Uterus (tissue), 4 donors: ENCODE results near the gene UTP11. TPM values are rescaled to one million over a fixed set of nuclear protein-coding genes. Genes with fewer than 3 reads are reported as not detected.

Experiments
- DNase-seq, 2 donors: peaks; one replicate each; pipeline ENCODE4 v3.0.0-alpha.2; 2019 to 2020
- H3K27ac ChIP-seq, 2 donors: fragments of 200-600 bp; sonication (generic); 1 replicate in 1 of 2; 2 replicates in 1 of 2; pipeline ENCODE4 v1.5.1; 2016 to 2018
- H3K27me3 ChIP-seq, 2 donors: fragments of 200-600 bp; sonication (generic); one replicate each; pipeline ENCODE4 v1.5.1; 2018 to 2019; ENCODE audit warnings: control low read depth in 1 of 2
- H3K36me3 ChIP-seq, 2 donors: fragments of 200-600 bp; sonication (generic); one replicate each; pipeline ENCODE4 v1.5.1; 2019; ENCODE audit warnings: control low read depth in 1 of 2
- H3K4me1 ChIP-seq, 2 donors: fragments of 200-600 bp; sonication (generic); one replicate each; pipeline ENCODE4 v1.5.1; 2018 to 2019; ENCODE audit warnings: control low read depth in 1 of 2
- H3K4me3 ChIP-seq, 2 donors: fragments of 200-600 bp; sonication (generic); 1 replicate in 1 of 2; 2 replicates in 1 of 2; pipeline ENCODE4 v1.5.1; 2018 to 2019; ENCODE audit warnings: mild to moderate bottlenecking in 1 of 2
- H3K9me3 ChIP-seq, 2 donors: fragments of 200-600 bp; sonication (generic); one replicate each; pipeline ENCODE4 v1.5.1; 2019; ENCODE audit warnings: control low read depth in 1 of 2
- POLR2A ChIP-seq, 2 donors: fragments of 450-650 bp; IDR thresholded peaks; one replicate each; pipeline ENCODE4 v1.6.1; 2016; ENCODE audit warnings: antibody characterized with exemption in 2 of 2, mild to moderate bottlenecking in 1 of 2, moderate library complexity in 1 of 2
- intact Hi-C: fragments of 100-400 bp; cut with DNase I; formaldehyde crosslinking; loops from one replicate; pipeline ENCODE4 v1.15.1; 2023; ENCODE audit warnings: low total_unique reads
- total RNA-seq, 4 donors: library from RNA; depleted of rRNA in 3 of 4; stranded (reverse); fragments of >200 nt in 3 of 4; gene quantifications; one replicate each; pipeline versions ENCODE4 v1.1.0 to v1.2.4, GENCODE V29; 2014 to 2023
- TF ChIP-seq, protein P1 (sequence below), 4 experiments: fragments of 200-600 bp in 2 of 4; fragments of 450-650 bp in 2 of 4; sonication (generic) in 2 of 4; IDR thresholded peaks; one replicate each; pipeline ENCODE4 v1.5.1; 2016 to 2019; ENCODE audit warnings: antibody characterized with exemption in 4 of 4, mild to moderate bottlenecking in 2 of 4, moderate library complexity in 1 of 4
- donor health status: DM: yes; HTN: yes; CAD: no.

UTP11 gene
- total RNA-seq, 4 donors from 2014 or later: 8.2 to 60.3 (median 36.9) TPM

DNA sequence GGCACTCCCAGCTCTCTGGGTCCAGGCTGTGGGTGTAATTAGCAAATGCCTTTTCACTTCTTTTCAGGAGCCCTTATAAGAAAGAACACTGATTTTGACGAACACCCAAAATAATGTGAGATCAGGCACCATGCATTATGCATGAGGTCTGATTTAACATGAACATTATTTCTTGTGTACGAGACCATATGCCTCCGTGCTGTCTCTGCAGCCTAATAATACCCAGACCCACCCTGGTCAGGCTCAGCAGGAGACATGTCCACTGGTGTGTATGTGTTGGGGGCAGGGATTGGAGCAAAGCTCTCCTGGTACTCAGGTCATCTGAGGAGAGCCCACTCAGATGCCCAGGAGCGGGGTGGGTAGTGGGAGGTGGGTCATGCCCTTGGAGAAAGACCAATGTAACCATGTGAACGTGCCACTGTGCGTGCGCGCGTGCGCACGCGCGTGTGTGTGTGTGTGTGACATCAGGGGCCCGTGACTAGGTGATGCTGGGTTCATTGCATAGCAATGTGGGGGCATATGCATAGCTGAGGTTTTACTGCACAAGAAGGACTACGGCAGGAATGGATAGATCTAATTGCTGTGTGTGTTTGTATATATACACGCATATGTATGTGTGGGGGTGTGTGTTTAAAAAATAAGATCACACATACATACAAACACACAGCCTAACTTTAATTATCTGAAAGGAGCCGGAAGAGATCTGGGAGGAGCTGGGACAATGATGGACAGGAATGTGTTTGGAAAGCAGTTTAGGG is 27.0 kb downstream of the UTP11 start:
- no peaks in the 10 kb centered on the region for H3K36me3 ChIP-seq
- H3K27ac ChIP-seq: no peak overlapping the region
- H3K4me3 ChIP-seq: no peak overlapping the region
- H3K27me3 ChIP-seq: peaks cover 23 to 32% of the 10 kb centered on the region in 2 donors
- H3K4me1 ChIP-seq: no peaks in the 10 kb centered on the region
- intact Hi-C loops: no loop called here
- no peak for DNase-seq
- H3K9me3 ChIP-seq: no peaks in the 10 kb centered on the region
- TF ChIP-seq, protein P1, sequence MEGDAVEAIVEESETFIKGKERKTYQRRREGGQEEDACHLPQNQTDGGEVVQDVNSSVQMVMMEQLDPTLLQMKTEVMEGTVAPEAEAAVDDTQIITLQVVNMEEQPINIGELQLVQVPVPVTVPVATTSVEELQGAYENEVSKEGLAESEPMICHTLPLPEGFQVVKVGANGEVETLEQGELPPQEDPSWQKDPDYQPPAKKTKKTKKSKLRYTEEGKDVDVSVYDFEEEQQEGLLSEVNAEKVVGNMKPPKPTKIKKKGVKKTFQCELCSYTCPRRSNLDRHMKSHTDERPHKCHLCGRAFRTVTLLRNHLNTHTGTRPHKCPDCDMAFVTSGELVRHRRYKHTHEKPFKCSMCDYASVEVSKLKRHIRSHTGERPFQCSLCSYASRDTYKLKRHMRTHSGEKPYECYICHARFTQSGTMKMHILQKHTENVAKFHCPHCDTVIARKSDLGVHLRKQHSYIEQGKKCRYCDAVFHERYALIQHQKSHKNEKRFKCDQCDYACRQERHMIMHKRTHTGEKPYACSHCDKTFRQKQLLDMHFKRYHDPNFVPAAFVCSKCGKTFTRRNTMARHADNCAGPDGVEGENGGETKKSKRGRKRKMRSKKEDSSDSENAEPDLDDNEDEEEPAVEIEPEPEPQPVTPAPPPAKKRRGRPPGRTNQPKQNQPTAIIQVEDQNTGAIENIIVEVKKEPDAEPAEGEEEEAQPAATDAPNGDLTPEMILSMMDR (IDR thresholded peaks at IDR 0.05): no peak
- no peak for TF ChIP-seq POLR2A (IDR thresholded peaks at IDR 0.05)

DNA sequence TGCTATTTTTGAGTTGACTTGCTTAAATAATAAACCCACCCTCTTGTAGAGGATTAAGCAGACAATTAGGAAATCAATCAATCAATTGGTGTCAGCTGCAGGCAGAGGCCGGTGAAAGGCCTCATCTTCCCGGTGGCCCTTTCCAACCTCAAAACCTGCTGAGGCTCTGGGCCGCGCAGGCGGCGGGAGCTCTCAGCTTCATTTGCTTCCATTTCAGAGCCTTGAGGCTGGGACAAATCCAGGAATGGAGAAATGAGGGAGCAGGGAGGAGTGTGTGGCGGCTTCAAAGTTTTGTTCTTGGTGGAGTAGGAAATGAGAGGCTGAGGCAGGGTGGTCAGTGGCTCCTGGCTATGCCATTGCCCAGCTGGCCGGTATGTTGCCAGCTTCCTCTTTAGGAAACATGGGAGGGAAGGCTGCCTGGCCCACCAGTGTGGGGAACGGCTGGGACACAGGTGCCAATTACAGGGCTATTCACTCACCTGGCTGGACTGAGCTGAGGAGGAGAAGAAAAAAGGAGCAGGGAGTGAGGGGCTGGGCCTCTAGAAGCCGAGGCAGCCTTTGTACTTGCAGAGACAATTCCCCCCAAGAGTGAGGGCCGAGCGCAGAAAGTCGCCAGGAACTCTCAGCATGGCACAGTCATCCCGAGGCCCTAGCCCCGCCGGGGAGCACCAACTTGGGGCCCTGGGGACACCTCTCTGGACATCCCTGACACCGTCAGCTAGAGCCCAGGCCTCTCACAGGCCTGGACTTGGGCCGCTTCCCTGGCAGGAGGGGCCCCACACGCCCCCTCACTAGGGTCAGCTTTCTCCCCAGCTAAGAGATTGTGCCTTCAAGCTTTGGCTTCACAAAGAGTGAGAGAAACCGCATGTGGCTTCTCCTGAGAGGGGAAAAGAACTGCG is 29.7 kb downstream of the UTP11 start:
- Histone ChIP-seq H3K4me1 (peaks cover 0 to 18% of the 10 kb centered on the region in 2 donors), H3K27ac (no peak overlapping the region), H3K27me3 (peaks cover 34 to 42% of the 10 kb centered on the region in 2 donors), H3K9me3 (no peaks in the 10 kb centered on the region), H3K4me3 (no peak overlapping the region), H3K36me3 (no peaks in the 10 kb centered on the region)
- intact Hi-C loops: no loop called here
- DNase-seq: no peak
- TF ChIP-seq, protein P1 (IDR thresholded peaks at IDR 0.05): no peak
- TF ChIP-seq POLR2A (IDR thresholded peaks at IDR 0.05): no peak

DNA sequence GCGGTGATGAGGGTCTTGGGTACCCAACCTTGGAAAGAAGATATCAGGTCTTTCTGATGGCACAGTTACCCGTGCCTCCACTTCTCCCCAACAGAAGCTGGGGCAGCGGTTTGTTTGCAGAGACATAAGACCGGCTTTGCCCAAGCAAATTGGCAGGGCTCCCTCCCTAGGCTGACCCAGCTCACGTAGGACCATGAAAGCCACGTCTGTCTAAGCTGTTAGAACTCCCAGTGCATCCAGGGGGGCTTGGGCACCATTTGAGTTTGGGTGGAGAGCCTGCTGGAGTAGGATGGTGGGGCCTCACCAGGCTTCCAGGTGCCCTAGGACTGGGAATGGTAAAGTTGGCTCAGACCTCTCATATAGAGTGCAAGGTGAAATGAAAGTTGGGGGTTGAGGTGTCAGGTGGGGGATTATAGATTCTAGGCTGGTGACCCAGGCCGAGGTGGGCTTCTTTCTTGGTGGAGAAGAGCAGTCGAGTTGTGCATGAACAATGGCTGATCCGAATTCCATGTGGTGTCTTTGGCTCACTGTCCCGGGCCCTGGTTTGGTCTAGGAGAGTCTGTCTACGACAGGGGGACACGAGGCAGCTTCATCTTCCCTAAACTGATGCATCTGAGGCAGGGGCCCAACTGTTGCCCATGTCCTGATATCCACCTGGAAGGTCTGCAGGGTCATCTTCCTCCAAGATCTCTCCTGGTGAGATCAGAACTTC is 30.7 kb downstream of the UTP11 start:
- TF ChIP-seq POLR2A (IDR thresholded peaks at IDR 0.05): no peak
- TF ChIP-seq, protein P1 (IDR thresholded peaks at IDR 0.05): no peak
- Histone ChIP-seq H3K27ac (no peak overlapping the region), H3K36me3 (no peaks in the 10 kb centered on the region), H3K4me3 (no peak overlapping the region), H3K4me1 (peaks cover 0 to 18% of the 10 kb centered on the region in 2 donors), H3K9me3 (no peaks in the 10 kb centered on the region), H3K27me3 (peaks cover 34 to 42% of the 10 kb centered on the region in 2 donors)
- no peak for DNase-seq
- intact Hi-C loops: no loop called here

DNA sequence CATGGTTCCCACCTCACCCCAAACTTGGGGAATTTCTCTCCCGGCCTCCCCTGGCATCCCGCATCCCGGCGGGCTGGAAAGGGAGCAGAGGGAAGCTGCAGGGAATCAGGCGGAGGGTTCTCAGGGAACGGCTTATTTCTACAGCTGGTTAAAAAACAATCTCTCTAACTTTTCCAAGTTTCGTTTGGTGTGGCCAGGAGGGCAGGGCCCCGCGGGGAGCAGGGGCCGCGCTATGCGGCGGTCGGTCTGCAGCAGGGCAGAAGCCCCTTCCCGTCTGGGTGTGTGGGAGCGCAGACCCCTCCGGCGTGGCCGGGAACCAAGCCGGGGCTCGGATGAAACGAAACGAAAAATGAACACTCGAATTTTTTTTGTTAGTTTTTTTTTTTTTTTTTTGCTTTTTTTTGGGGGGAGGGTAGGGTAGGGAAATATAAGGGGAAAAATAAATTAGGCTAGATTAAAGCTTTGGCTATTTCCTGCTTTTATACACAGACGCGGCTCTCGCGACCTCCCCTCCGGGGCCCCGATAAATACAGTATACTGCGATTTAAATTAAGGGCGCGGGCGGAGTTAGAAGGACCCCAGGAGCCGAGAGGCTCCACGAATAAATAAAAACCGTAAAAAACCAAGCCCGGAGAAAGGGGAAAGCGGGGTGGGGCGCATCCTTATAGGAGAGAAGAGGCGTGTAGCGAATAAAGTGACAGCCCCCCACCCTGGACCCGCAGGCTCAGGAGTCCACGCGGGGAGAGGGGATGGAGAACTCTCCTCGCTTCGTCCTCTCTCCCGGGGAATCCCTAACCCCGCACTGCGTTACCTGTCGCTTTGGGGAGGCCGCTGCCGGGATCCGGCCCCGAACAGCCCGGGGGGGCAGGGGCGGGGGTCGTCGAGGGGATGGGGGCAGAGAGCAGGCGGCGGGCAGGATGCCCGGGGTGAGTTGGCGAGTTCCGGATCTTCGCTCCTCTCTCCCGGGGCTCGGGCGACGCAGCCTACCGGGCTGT is 32.0 kb downstream of the UTP11 start:
- no peak for DNase-seq
- no peaks in the 10 kb centered on the region for H3K9me3 ChIP-seq
- intact Hi-C loops: no loop called here
- no peak overlapping the region for H3K4me3 ChIP-seq
- H3K4me1 ChIP-seq: peaks cover 0 to 18% of the 10 kb centered on the region in 2 donors
- H3K27ac ChIP-seq: no peak overlapping the region
- no peaks in the 10 kb centered on the region for H3K36me3 ChIP-seq
- TF ChIP-seq, protein P1 (IDR thresholded peaks at IDR 0.05): no peak
- no peak for TF ChIP-seq POLR2A (IDR thresholded peaks at IDR 0.05)
- H3K27me3 ChIP-seq: peaks cover 34 to 42% of the 10 kb centered on the region in 2 donors
